D721Med (cell line): ENCODE measurements around the gene SLC4A1.

Experiments
- DNase-seq: peaks from one replicate; pipeline ENCODE4 v3.0.0; 2011; ENCODE audit warnings: low spot score; ENCODE audit not compliant: insufficient read length
- FAIRE-seq: peaks from 2 replicates; lab custom pipeline; 2011; peaks lifted over from hg19 to GRCh38; lab: Jason Lieb, UNC
- TF ChIP-seq, protein P1 (sequence below): IDR thresholded peaks from 2 replicates; pipeline ENCODE4 v1.5.1; 2012; ENCODE audit warnings: mild to moderate bottlenecking, control low read depth; ENCODE audit not compliant: insufficient read depth; ENCODE audit errors: missing control alignments

The SLC4A1 gene

DNA sequence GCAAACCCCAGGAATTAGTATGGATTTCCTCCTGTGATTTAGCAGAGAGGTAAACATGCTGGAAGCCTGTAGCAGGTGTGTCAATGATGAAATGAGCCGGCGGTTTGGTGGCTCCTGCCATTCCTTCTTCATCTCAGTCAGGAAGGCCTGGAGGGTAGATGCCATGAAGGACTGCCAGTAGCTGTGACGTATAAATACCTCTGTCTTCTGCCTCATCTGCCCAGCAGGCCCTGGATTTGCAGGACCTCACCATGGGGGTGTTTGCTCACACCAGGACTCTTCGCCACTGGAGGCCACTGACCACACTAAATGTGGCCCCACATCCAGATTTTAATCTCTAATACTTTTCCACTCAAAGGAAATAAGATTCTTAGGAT, 16.1 kb upstream of the SLC4A1 start:
- DNase-seq, result no peak
- FAIRE-seq, result no peak
- TF ChIP-seq, protein P1, sequence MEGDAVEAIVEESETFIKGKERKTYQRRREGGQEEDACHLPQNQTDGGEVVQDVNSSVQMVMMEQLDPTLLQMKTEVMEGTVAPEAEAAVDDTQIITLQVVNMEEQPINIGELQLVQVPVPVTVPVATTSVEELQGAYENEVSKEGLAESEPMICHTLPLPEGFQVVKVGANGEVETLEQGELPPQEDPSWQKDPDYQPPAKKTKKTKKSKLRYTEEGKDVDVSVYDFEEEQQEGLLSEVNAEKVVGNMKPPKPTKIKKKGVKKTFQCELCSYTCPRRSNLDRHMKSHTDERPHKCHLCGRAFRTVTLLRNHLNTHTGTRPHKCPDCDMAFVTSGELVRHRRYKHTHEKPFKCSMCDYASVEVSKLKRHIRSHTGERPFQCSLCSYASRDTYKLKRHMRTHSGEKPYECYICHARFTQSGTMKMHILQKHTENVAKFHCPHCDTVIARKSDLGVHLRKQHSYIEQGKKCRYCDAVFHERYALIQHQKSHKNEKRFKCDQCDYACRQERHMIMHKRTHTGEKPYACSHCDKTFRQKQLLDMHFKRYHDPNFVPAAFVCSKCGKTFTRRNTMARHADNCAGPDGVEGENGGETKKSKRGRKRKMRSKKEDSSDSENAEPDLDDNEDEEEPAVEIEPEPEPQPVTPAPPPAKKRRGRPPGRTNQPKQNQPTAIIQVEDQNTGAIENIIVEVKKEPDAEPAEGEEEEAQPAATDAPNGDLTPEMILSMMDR, result no peak

DNA sequence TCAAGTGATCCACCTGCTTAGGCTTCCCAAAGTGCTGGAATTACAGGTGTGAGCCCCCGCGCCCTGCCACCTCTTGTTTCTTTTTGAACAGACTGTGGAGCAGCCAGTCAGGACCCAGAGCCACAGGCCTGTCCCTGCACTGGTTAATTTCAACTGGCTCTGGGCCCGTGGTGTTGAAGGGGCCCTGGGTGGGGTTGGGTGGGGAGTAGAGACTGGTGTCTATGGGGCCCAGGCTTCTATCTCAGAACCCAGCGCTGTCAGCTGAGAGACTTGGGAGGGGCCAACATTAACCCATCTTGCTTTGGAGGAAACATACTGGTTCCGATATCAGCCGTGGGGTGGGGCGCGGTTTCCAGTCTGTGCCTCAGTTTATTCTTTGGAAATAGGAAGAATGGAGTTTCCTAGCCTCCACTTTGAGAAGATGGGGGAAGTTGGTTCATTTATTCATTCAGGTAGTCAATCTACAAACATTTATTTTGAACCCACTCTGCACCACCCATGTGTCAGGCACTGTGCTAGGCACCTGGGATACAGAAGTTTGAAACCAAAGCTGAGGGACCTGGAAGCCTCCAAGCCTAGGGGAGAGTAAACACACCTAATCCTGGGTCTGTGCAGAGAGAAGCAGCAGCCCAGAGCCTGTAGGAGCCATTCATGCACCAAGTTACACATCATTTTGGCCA, 15.5 kb upstream of the SLC4A1 start:
- TF ChIP-seq, protein P1, result no peak
- DNase-seq (no peak), FAIRE-seq (no peak)

DNA sequence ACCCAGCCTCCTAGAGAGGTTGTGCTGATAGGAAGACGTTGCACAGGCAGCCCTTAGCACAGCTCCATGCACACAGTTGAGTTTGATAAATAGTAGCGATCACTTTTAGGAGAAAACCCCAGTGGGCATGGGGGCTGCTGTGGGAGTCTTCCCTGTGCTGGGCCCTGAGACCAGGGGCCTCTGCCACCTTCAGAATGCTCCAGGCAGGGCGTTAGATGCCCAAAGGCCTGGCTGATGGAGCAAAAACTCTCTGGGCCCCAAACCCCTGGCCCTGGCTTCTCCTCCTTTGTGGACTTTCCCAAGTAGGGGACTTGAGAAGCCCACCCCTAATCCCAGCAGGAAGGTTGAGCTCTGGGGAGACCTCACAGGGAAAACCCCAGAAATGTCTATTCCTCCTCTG, 14.3 kb upstream of the SLC4A1 start:
- DNase-seq, result no peak
- no peak for FAIRE-seq
- TF ChIP-seq, protein P1, result no peak

DNA sequence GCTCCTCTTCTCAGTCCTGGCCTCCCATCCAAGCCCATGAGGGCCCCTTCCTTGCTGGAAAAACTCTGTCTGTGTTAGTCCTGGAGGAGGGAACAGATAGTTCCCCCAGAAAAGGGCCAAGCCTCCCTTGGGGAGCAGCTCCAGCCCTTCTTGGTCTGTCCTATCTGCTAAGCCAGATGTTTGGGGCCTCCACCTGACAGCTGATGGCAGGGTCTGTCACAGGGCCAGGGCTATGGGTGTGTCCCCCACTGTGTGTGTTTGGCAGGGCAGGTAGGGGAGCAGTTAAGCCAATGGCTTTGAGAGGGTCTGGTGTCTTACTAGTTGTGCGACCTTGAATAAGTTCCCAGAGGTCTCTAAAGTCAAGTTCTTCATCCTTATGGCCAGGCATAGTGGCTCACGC, 13.6 kb upstream of the SLC4A1 start:
- DNase-seq (no peak), FAIRE-seq (no peak)
- TF ChIP-seq, protein P1, result no peak

DNA sequence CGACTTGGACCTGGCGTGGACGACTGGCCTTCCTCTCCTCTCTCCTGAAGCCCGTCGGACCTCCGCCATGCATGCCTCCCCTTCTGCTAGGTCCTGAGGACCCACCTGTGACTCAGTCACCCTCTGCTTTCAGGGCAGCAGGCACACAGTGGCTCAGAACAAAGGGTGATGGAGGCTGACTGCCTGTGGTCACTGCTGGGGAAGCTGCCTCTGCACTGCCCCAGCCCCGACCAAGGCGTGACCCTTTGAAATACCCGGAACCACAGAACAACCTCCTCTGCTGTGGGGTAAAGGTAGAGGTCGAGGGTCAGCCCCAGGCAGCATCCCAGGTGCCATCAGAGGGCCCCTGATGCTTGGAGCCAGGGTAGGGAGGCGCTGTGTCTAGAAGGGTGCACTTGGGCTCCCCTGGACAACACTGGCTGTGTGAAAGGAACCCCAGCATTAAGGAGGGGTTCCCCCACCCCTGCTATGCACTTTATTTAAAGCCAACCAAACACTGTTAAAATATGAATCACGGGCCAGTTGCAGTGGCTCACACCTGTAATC, 12.5 kb upstream of the SLC4A1 start:
- no peak for DNase-seq
- no peak for FAIRE-seq
- TF ChIP-seq, protein P1, result no peak

DNA sequence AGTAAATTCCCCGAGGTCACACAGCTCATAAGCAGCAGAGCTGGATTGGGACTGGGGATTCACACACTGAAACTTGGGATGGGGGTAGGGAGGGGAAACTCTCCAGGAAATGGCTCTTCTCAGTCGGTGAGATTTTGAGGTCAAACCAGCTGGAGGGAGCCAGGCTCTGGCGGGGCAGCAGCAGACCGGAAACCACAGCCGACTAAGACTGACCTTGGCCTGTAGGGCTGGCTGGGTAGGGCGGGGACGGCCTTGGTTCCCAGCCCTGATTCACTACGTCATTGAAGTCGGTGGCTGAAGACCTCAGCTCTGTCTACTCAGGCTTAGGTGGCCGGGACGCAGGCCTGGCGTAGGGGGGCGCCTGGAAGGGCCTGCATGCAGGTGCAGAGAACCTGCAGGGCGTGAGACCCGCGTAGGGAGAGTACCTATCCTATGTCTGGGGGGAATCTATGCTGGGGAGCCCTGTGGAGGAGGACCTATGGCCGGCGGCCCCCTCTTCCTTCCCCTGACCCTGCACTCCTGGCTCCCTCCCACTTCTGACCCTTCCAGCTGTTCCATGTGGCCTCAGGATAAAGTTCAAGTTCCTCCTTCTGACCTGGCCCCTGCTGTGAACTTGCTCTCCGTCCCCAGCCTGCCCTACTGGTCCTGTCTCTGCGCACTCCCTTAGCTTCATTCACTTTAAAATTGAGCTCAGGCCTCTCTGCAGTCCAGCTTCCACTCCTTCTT, 11.9 kb upstream of the SLC4A1 start:
- no peak for DNase-seq
- FAIRE-seq, result no peak

More for the DNA sequence above, 11.9 kb upstream of the SLC4A1 start:
- TF ChIP-seq, protein P1, result no peak
